ENCODE measurements around the gene ST8SIA1. TPM values are rescaled to one million over a fixed set of nuclear protein-coding genes. Genes with fewer than 3 reads are reported as not detected.

ST8SIA1 gene
- total and polyA plus RNA-seq, 2 of the 8 experiments (the other 6 are each of a cell fraction or from before 2014, with no cell fraction given): 1.9 to 4.4 TPM

- Histone ChIP-seq H3K9me3 (ENCODE audit: insufficient read depth in 2 of 2, low read depth in 1 of 2, low read length in 1 of 2) (no peaks in the 10 kb centered on the region), H3K23ac (ENCODE audit: insufficient read length) (no peak overlapping the region), H3K4me2 (ENCODE audit: insufficient read depth in 1 of 2, low read depth in 2 of 2, low read length in 2 of 2) (no peak overlapping the region), H3K4me3 (ENCODE audit: extremely low read depth in 1 of 4, insufficient read depth in 2 of 4, low read depth in 3 of 4, low read length in 4 of 4) (no peak overlapping the region), H2BK120ac (replicated peaks; ENCODE audit: low read depth, low read length) (no peak overlapping the region), H2BK5ac (ENCODE audit: low read depth, low read length) (no peak overlapping the region), H3K4ac (replicated peaks; ENCODE audit: insufficient read length, low read depth, low read length) (no peak overlapping the region), H3K79me1 (ENCODE audit: low read depth, low read length) (no peaks in the 10 kb centered on the region), H4K5ac (ENCODE audit: insufficient read length, low read depth, low read length) (no peak overlapping the region), H3K4me1 (replicated peaks in 1 of 4; ENCODE audit: control insufficient read depth in 3 of 4, insufficient read depth in 4 of 4, low read length in 3 of 4) (no peaks in the 10 kb centered on the region), H3K14ac (ENCODE audit: insufficient read length) (no peak overlapping the region), H3K56ac (replicated peaks; ENCODE audit: insufficient read length, low read depth, low read length) (no peak overlapping the region), H3K18ac (ENCODE audit: extremely low read depth, low read length) (no peak overlapping the region), H2BK15ac (ENCODE audit: low read length) (no peak overlapping the region), H3K9ac (replicated peaks in 1 of 4; ENCODE audit: extremely low read depth in 1 of 4, low read depth in 3 of 4, low read length in 3 of 4) (no peak overlapping the region), H2BK12ac (ENCODE audit: low read depth, low read length) (no peak overlapping the region), H3K23me2 (ENCODE audit: low read depth, low read length) (no peaks in the 10 kb centered on the region), H2BK20ac (ENCODE audit: low read length) (no peak overlapping the region), H3K27ac (ENCODE audit: low read depth, low read length) (no peak overlapping the region), H2AFZ (ENCODE audit: low read length) (no peak overlapping the region), H2AK5ac (ENCODE audit: low read depth, low read length) (no peak overlapping the region), H3K27me3 (replicated peaks in 1 of 4; ENCODE audit: control insufficient read depth in 3 of 4, extremely low read depth in 1 of 4, insufficient read depth in 3 of 4, low read length in 3 of 4) (no peaks in the 10 kb centered on the region), H4K8ac (ENCODE audit: extremely low read depth, insufficient read depth, low read length) (no peak overlapping the region), H4K91ac (replicated peaks; ENCODE audit: insufficient read length, low read length) (no peak overlapping the region), H3K36me3 (ENCODE audit: control insufficient read depth in 2 of 4, insufficient read depth in 4 of 4, low read length in 3 of 4) (no peaks in the 10 kb centered on the region), H3K79me2 (ENCODE audit: control insufficient read depth in 1 of 2, insufficient read depth in 2 of 2, low read length in 2 of 2) (no peaks in the 10 kb centered on the region), H4K20me1 (replicated peaks in 1 of 2; ENCODE audit: control insufficient read depth in 1 of 2, insufficient read depth in 2 of 2, low read length in 2 of 2) (no peaks in the 10 kb centered on the region)
- FAIRE-seq (no peak), DNase-seq (ENCODE audit: low read depth in 1 of 2, low spot score in 2 of 2) (no peak)
- WGBS, 2 experiments (ENCODE audit: extremely low coverage in 1 of 2, insufficient coverage in 1 of 2, insufficient read length in 1 of 2, insufficient replicate concordance in 2 of 2, low coverage in 1 of 2, low lambda C conversion rate in 2 of 2, missing lambda C conversion rate in 1 of 2): 95% methylated on average over 4 of the region's 4 CpGs; no CpG with 5 or more reads in 1 of the 2 experiments
- CTCF ChIA-PET (ENCODE audit: partially characterized antibody): interaction anchor here (0.6 kb wide), 2 partner anchors 506 to 763 kb away, joined by 3 to 6 read pairs; no protein-coding TSS in a partner anchor
- POLR2A ChIA-PET (ENCODE audit: partially characterized antibody): no interaction called here
- TF ChIP-seq CHD1 (IDR thresholded peaks at IDR 0.05; ENCODE audit: low read depth, low read length) (no peak), TCF12 (IDR thresholded peaks at IDR 0.05; ENCODE audit: low read depth, low read length) (no peak), SP2 (IDR thresholded peaks at IDR 0.05; ENCODE audit: low read length) (no peak), SIN3A (conservative IDR thresholded peaks at IDR 0.05 in 1 of 2, IDR thresholded peaks at IDR 0.05 in 1 of 2; ENCODE audit: low read depth in 1 of 2, low read length in 2 of 2) (no peak), CTCF (IDR thresholded peaks at IDR 0.05; ENCODE audit: control extremely low read depth in 1 of 3, insufficient read depth in 1 of 3, low read depth in 1 of 3, low read length in 3 of 3) (no peak), KDM5A (IDR thresholded peaks at IDR 0.05; ENCODE audit: low read length) (no peak), USF2 (IDR thresholded peaks at IDR 0.05; ENCODE audit: low read length) (no peak), ASH2L (IDR thresholded peaks at IDR 0.05; ENCODE audit: low read length) (no peak), SUZ12 (IDR thresholded peaks at IDR 0.05; ENCODE audit: low read length) (no peak), CBX8 (IDR thresholded peaks at IDR 0.05; ENCODE audit: borderline replicate concordance, low read depth, low read length) (no peak), MAFK (IDR thresholded peaks at IDR 0.05; ENCODE audit: low read depth, low read length) (no peak)
These were observed 170.4 kb downstream of the ST8SIA1 start for GRCh38 chr12:22164139-22164538.
